NCI-H82 (cell line): ENCODE results near the gene GMFB.

Experiments
- DNase-seq: peaks from one replicate; lab custom pipeline; 2025; lab: John Stamatoyannopoulos, UW

GMFB gene

DNA sequence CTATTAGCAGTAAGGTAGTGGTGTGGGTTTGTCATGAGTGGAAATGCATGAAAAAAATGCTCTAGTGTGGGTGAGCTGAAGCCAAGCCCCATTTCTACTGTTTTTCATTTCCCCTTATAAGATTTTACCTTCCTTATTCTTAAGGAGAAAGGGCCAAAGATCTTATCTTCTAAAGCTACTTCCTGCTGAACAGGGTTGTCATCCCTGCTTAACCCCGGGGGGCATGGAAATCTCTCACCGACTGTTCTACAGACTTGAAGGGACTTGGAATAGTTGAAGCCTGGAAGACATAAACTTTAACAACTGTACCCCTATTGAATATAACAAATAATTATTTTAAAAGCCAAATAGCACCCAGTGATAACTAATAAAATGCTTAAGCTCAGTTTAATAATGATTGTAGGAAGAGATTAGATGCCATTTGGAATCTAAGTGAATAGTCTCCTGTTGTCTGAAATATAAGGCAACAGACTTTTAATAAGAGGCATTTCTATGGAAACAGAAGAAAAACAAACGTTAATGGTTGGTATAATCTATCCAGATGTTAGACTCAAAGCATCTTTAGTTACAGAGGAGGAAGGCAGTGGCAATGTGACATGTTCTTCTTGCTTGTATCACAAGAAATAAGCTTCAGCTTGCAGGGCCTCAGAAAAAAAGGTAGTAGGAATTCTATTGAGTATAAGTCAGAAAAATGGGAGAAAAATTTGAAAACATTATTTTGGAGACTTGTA lies 1.8 kb upstream of the GMFB start:
- DNase-seq, result no peak

DNA sequence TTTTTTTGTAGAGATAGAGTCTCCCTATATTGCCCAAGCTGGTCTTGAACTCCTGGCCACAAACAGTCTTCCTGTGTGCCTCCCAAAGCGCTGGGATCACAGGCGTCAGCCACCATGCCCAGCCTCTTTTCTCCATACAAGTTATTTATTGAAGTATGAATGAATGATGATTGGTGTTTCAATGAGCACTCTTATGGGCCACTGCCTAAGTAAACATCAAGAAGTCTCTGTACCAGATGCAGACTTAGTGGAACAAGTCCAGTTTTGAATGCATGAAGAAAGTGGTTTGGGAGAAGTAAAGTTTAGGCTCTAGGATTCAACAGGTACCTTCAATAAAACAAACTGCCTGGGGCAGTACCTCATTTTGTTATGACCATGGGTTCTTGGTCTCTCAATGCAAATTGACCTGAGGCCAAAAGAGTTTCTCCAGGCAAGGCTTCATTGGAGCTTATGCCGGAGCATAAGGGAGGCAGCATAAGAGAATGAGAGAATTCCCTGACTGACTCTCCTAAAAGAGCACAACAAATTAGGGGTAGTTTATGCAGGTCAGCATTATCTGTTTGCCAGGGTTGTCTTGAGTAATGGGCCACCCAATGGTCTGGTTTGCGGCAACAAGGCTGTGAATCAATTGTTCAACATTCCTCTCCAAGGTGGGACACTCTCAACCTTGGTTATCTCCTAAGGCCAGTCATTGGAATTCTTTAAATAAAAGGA lies 1.1 kb upstream of the GMFB start:
- no peak for DNase-seq

GRCh38 chr14:54489318-54489683 lies 521 bp upstream of the GMFB start:
- DNase-seq, result no peak

GRCh38 chr14:54488318-54488645 lies 498 bp downstream of the GMFB start:
- DNase-seq, result no peak

- DNase-seq, result peak; percentile 28
These were observed 1.0 kb downstream of the GMFB start for GRCh38 chr14:54487771-54488170.

- DNase-seq, result peak; percentile 53
These were observed 2.1 kb downstream of the GMFB start for GRCh38 chr14:54486685-54487084.

DNA sequence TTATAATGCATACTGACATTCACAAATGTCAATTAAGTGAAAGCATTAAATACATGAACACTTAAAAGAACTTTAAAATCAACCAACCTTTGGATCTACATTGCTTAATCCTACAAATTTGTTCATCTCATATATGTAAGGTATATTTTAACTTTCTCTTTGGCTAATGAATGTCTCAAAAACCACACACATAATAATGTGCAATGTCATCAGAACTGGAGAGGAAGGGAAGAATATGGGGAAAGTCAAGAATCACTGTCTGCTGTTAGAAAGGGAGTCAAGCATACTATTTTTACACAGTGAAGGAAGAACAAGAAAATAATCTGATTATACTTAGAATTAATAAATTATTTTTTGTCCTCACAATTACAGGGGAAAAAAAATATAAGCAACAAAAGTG lies 4.9 kb downstream of the GMFB start:
- no peak for DNase-seq

GRCh38 chr14:54483073-54483745 lies 5.6 kb downstream of the GMFB start:
- DNase-seq, result no peak

DNA sequence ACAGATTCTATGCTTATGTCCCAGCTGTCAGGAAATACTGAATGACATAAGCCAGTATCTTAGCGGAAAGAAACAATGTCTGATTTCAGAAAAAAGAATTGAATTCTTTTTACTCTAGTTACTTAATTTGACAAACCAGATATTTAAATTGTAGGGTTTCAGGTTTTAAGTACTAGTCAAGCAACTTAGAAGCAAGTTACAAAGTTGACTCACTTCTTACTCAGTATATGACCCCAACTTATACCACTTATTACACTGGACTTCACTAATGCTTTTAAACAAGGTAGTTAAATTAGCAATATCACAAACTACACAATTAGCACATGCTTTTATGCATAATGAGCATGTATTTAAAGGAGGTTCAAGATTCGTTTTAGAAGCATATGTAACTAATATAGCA lies 7.1 kb downstream of the GMFB start:
- no peak for DNase-seq

DNA sequence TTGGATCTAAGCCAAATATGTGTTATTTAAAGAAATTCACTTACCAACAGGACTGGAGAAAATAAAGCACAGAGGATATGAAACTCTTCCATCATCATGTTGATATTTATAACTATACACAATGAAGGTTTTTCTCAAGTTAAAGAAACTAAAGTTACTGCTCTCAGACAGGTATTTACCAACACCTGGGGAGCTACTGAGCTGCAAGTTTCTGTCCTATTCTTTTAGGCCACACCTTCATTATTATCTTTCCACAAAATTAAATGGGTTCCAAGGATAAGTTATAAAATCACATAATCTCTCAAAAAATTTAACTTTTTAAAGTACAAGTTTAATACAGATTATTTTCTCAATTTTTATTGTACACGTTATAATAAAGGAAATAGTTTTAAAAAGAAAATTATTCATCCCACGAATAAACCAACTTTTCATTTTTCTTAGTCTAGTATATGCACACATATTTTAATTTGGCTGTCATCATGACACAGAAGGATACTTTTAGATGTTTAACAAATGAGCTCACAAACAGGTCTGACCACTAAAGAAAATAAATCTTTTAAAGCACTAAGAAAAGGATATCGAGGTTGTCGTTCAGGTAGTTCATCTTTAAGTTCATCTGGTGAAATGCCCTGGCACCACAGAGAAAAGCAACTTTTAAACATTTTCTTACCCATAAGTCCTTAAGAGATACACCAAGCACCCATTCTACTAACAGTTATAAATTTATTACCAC lies 7.8 kb downstream of the GMFB start:
- no peak for DNase-seq

GRCh38 chr14:54478636-54479215 lies 10.1 kb downstream of the GMFB start:
- peak; percentile 32 for DNase-seq

DNA sequence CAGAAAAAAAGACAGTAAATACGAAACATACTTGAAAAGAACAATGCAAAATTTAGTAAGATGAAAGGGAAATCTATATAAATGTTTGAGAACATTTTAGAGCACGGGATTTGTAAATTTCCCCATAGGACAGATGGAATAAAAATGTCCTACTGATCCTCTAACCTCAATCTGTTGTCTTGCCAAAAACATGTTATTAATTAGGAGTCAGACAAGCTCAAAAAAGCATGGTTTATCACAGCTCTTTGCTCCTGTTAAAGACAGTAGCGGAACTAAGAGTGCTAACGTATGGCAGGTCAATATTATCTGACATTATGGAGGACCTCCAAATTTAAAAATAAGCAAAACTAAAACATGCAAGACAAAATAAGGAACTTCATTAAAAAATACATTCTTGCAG lies 12.9 kb downstream of the GMFB start:
- DNase-seq, result no peak

GRCh38 chr14:54475187-54475899 lies 13.4 kb downstream of the GMFB start:
- DNase-seq, result no peak

GRCh38 chr14:54474232-54474793 lies 14.5 kb downstream of the GMFB start:
- DNase-seq, result no peak

GRCh38 chr14:54472315-54472714 lies 16.5 kb downstream of the GMFB start:
- DNase-seq, result peak; percentile 85

GRCh38 chr14:54471641-54472040 lies 17.1 kb downstream of the GMFB start:
- DNase-seq, result peak; percentile 30

DNA sequence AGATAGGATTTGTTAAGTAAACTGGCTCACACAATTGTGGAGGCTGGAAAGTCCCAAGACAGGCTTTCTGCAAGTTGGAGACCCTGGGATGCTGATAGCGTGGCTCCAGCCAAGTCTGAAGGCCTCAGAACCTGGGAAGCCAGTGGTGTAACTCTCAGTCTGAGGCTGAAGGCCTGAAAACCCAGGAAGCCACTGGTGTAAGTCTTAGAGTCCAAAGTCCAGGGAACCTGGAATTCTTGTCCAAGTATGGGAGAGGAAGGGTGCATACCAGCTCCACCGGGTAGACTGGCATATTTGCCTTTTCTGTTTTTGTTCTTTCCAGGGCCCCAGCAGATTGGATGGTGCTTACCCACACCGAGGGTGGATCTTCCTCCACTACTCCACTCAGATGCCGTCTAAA lies 18.1 kb downstream of the GMFB start:
- no peak for DNase-seq

DNA sequence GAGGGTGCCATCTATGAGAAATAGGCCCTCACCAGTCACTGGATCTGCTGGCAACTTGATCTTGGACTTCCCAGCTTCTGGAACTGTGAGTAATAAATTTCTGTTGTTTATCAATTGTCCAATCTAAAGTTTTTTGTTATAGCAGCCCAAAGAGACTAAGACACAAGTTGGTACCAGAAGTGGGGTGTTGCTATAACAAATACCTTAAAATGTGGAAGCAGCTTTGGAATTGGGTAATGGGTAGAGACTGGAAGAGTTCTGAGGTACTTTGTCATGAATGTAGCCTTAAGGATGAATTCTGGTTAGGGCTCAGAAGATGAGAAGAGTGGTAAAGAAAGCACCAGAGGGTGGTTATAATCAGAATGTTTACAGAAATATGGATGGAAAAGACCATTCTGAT lies 21.5 kb downstream of the GMFB start:
- no peak for DNase-seq

DNA sequence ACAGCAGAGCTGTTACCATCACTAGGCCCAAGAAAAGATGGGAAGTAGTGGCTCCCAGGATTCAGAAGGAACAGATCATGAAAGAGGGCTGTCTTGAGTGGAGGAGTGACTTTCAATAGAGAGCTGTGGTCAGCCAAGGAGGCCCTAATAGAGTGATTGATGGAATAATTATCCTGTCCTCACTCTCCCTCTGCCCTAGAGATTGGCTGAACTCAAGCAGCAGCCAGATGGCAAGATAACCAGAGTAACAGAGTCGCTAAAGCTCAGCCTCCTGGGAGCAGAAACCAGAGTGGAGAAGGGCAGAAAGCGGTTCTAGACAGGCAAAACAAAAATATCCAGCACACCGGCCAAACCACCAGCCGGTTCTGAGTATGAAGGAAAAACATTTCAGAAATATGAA lies 23.1 kb downstream of the GMFB start:
- peak; percentile 95 for DNase-seq

DNA sequence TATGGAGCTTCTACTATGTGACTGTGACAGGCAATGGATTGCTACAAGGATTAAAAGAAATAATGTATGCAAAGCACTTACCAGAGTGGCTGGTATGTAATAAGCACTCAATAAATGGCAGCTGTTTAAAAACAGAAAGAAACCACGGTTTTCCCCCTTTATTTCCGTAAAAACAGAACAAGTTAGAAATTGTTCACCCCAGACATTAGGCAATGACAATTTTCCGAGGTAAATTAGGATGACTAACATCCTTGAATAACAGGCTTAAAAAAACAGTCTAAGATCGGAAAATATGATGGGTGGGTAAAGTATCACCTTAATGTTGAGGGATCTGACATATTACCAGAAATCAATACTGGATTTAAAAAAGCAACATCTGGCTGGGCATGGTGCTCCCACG lies 26.7 kb downstream of the GMFB start:
- no peak for DNase-seq

DNA sequence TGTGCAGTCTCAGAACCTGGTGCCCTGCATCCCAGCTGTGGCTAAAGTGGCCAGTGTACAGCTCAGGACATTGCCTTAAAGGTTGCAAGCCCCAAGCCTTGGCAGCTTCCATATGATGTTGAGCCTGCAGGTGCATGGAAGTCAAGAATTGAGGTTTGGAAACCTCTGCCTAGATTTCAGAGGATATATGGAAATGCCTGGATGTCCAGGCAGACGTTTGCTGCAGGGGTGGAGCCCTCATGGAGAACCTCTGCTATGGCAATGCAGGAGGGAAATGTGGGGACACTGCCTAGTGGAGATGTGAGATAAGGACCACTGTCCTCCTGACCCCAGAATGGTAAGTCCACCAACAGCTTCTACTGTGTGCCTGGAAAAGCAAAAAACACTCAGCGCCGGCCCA lies 29.7 kb downstream of the GMFB start:
- DNase-seq, result no peak
